Chondrocyte (in vitro differentiated cells): ENCODE measurements around the gene ZNF521. TPM values are rescaled to one million over a fixed set of nuclear protein-coding genes. Genes with fewer than 3 reads are reported as not detected.

Source experiments
- DNase-seq: peaks from one replicate; pipeline ENCODE4 v3.0.0; 2021; ENCODE audit warnings: mixed read lengths, low spot score
- H3K27ac Mint-ChIP-seq: one replicate; pipeline ENCODE4 v1.8.0; 2021; ENCODE audit warnings: mild to moderate bottlenecking, moderate library complexity, mixed read lengths; ENCODE audit not compliant: unreplicated experiment
- H3K27me3 Mint-ChIP-seq: 2 replicates; pipeline ENCODE4 v1.8.0; 2021; ENCODE audit warnings: low read depth, mixed read lengths
- H3K36me3 Mint-ChIP-seq: 2 replicates; pipeline ENCODE4 v1.8.0; 2021; ENCODE audit warnings: low read depth, mixed read lengths
- H3K4me1 Mint-ChIP-seq: 2 replicates; pipeline ENCODE4 v1.8.0; 2021; ENCODE audit warnings: low read depth, mild to moderate bottlenecking, mixed read lengths
- H3K4me3 Mint-ChIP-seq: one replicate; pipeline ENCODE4 v1.8.0; 2021; ENCODE audit warnings: mild to moderate bottlenecking, moderate library complexity, mixed read lengths; ENCODE audit not compliant: unreplicated experiment
- H3K9me3 Mint-ChIP-seq: 2 replicates; pipeline ENCODE4 v1.8.0; 2021; ENCODE audit warnings: low read depth, mixed read lengths
- total RNA-seq: library from RNA; stranded (reverse); gene quantifications from 3 replicates; pipeline ENCODE4 v1.2.1, GENCODE V29; 2021
- TF ChIP-seq, protein P1 (sequence below): fragments of 200-600 bp; sonication (generic); IDR thresholded peaks from 2 replicates; pipeline ENCODE4 v1.5.0; 2021; ENCODE audit warnings: antibody characterized with exemption, mild to moderate bottlenecking, moderate library complexity

The ZNF521 gene
- total RNA-seq, 1 donor from 2014 or later: 29.7 TPM

DNA sequence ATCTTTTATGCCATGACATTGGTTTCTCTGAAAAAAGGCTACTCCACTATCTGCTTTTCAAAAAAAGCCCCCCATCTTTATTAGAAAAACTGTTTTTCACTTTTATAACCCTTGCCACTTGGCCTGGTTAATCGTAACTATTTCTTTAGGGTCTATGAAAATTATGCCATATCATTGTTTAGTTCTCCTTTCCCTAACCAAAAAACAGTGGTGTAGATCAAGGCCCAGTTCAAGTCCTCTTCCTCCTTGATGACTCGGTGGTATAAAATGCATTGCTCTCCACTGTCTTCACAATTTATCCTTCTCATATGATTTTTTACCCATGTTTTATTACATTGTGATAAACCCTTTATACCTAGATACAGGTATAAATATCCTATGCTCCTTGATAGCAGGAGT lies 205.5 kb downstream of the ZNF521 start:
- Mint-ChIP-seq H3K27ac (no peak overlapping the region), H3K36me3 (peaks cover 2% of the 10 kb centered on the region), H3K27me3 (no peaks in the 10 kb centered on the region)

DNA sequence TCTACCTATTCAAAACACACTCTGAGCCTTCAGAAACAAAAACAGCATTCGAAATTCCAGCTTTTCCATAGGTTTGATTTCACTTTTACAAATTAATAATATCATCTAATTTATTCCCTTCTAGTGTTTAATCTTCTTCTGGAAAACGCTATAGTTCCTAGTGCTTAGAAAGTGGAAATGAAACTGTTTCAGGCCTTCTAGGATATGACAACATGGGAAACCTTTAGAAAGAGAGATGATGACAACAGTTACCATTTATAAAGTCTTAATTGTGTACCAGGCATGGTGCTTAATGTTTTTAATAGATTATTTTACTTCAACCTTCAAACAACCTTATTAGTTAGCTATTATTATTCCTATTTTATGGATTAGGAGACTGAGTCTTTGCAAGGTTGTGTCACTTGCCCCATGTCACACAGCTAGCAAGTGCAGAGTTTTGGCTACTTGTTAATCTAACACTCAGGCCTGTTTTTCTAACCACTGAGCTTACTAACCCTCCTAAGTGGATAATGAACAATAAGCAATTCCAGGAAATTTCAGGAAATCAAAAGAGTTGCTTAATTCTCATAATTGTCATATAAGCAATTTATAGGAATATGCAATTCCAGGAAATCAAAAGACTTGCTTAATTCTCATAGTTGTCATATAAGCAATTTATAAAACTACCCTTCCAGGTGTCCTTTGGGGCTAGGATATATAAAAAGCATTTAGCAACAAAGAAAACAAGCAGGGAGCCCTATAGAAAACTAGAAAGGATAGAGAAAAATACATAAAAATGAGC lies 206.0 kb downstream of the ZNF521 start:
- peaks cover under 1% of the 10 kb centered on the region for H3K36me3 Mint-ChIP-seq
- H3K4me1 Mint-ChIP-seq: peaks cover 11% of the 10 kb centered on the region
- H3K4me3 Mint-ChIP-seq: no peak overlapping the region
- TF ChIP-seq, protein P1, sequence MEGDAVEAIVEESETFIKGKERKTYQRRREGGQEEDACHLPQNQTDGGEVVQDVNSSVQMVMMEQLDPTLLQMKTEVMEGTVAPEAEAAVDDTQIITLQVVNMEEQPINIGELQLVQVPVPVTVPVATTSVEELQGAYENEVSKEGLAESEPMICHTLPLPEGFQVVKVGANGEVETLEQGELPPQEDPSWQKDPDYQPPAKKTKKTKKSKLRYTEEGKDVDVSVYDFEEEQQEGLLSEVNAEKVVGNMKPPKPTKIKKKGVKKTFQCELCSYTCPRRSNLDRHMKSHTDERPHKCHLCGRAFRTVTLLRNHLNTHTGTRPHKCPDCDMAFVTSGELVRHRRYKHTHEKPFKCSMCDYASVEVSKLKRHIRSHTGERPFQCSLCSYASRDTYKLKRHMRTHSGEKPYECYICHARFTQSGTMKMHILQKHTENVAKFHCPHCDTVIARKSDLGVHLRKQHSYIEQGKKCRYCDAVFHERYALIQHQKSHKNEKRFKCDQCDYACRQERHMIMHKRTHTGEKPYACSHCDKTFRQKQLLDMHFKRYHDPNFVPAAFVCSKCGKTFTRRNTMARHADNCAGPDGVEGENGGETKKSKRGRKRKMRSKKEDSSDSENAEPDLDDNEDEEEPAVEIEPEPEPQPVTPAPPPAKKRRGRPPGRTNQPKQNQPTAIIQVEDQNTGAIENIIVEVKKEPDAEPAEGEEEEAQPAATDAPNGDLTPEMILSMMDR: no peak
- no peaks in the 10 kb centered on the region for H3K27me3 Mint-ChIP-seq
- DNase-seq: no peak
- H3K9me3 Mint-ChIP-seq: no peaks in the 10 kb centered on the region
- no peak overlapping the region for H3K27ac Mint-ChIP-seq

More for the DNA sequence above, 205.5 kb downstream of the ZNF521 start:
- DNase-seq: no peak
- TF ChIP-seq, protein P1: no peak
- Mint-ChIP-seq H3K9me3 (no peaks in the 10 kb centered on the region), H3K4me3 (no peak overlapping the region), H3K4me1 (peaks cover 11% of the 10 kb centered on the region)

DNA sequence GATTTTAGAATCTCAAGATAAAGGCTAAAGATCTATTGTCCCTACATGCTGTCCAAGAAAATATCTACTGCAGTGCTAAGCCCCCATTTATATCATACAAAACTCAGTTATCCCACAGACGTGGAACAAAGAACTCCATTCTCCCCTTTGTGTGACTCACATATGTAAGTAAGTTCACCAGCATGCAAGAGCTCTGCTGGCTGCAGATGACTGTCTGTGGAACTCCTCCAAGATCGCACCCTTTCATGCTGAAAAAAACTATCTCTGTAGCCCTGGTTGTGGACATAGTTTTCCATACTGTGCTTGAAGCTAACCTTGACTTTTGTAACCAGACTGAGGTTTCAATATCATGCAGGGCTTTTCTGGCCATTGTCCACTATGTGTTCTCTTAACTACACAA lies 207.1 kb downstream of the ZNF521 start:
- no peak for DNase-seq
- H3K4me3 Mint-ChIP-seq: no peak overlapping the region
- peaks cover 11% of the 10 kb centered on the region for H3K4me1 Mint-ChIP-seq
- TF ChIP-seq, protein P1: no peak
- H3K36me3 Mint-ChIP-seq: no peaks in the 10 kb centered on the region
- peak overlapping the region; percentile 71 for H3K27ac Mint-ChIP-seq
- no peaks in the 10 kb centered on the region for H3K27me3 Mint-ChIP-seq
- H3K9me3 Mint-ChIP-seq: no peaks in the 10 kb centered on the region

DNA sequence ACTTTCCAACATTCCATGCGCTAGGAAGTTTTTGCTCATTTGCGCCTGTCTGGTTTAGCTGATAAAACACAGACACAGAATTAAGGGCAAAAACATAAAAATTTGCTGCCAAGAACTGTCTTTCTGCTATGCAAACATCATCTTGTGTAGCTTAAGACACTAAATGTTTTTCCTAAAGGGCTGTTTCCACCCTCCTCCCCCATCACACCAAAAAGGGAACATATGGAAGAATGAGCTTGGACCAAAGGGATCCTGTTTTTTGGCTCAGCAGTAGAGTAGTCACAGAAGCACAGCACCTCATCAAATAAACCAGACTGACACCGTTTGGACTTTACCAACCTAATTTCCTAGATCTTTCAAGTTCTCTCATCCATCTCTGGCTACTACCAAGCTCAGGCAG lies 210.1 kb downstream of the ZNF521 start:
- Mint-ChIP-seq H3K4me3 (no peak overlapping the region), H3K27me3 (no peaks in the 10 kb centered on the region), H3K4me1 (peaks cover 18% of the 10 kb centered on the region), H3K36me3 (no peaks in the 10 kb centered on the region), H3K27ac (no peak overlapping the region), H3K9me3 (no peaks in the 10 kb centered on the region)
- TF ChIP-seq, protein P1: no peak
- DNase-seq: no peak

DNA sequence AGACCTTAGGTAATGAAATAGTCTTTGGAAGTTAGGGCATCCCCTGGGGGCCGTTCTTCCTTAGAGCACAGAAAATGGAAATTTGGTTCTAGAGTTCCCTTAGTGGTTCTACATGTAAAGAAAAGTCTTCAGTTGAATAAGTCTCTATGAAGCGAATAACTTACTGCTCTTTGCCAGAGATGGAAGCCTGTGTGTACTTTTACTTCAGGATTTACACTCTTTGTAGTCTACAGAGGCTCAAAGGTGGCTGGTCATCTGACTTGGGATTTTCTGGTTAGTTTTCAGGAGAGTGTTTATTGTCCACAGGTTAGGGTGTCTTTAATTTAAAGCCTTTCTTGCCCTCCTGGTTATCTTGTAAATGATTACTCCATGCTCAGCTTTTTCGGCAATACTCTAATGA lies 210.6 kb downstream of the ZNF521 start:
- no peak overlapping the region for H3K4me3 Mint-ChIP-seq
- no peaks in the 10 kb centered on the region for H3K27me3 Mint-ChIP-seq
- no peaks in the 10 kb centered on the region for H3K9me3 Mint-ChIP-seq
- no peak overlapping the region for H3K27ac Mint-ChIP-seq
- TF ChIP-seq, protein P1: no peak
- H3K4me1 Mint-ChIP-seq: peaks cover 23% of the 10 kb centered on the region
- H3K36me3 Mint-ChIP-seq: no peaks in the 10 kb centered on the region
- DNase-seq: no peak
